Inflammatory macrophage (primary cell): ENCODE measurements around the gene PCCA.

Experiments
- DNase-seq, 2 donors: peaks; one replicate each; pipeline ENCODE4 v3.0.0-alpha.2; 2020 to 2022

The PCCA gene

GRCh38 chr13:100473501-100474044 lies 384.7 kb downstream of the PCCA start:
- DNase-seq, result no peak

- DNase-seq, result no peak
Observed at GRCh38 chr13:100476963-100477362, 388.1 kb downstream of the PCCA start.

DNA sequence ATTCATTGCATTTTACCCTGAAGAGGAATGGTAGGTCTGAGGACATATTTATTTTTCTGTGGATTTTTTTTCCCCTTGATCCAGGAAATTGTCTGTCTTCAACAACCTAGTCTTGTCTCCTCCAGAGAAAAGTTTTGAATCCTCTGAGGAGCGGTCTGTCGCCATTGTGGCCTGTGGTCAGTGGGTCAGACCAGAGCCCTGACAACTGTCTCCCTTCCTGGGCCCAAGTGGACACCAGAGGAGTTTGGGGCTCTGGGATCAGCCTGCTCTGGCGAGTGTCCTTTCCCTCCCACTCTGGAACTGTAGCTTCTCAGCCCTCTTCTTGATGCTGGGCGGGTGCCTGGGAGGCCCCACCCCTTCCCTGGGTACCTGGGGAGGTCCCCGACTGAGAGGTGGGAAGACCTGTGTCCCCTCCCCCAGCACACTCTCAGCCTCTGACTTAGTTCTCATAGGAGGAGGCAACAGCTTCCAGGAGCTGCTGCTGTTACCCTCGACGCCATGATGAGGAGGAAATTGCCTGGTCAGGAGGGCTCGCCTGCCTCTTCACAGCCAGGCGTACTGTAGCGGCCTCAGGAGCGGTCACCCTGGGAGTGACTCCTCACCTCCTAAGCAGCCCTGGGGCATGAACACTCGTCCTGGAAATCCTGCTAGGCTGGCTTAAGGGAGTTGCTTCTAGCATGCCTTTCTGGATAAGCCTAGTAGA lies 389.4 kb downstream of the PCCA start:
- DNase-seq, result no peak

GRCh38 chr13:100480676-100481075 lies 391.8 kb downstream of the PCCA start:
- no peak for DNase-seq

- no peak for DNase-seq
Observed at GRCh38 chr13:100483139-100483538, 394.2 kb downstream of the PCCA start.

- DNase-seq, result no peak
Observed at GRCh38 chr13:100483841-100484381, 395.0 kb downstream of the PCCA start.

DNA sequence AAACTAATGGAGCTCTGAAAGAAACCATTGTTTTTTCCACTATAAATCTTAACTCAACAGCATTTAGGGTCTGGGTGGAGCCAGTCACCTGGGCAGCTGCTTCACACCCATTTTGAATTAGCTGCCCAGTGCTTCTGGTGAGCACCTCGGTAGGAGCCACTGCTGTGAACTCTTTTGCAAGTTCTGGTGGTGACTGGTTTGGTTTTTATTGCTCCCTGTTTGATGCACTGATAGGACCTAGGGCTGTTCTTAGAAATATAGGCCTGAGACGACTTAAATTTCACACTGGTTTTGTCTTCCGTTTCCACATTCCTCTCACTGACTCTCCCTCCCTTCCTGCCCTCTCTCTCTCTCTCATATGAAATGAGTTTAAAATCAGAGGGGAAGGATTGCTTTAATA lies 395.8 kb downstream of the PCCA start:
- no peak for DNase-seq

- no peak for DNase-seq
Observed at GRCh38 chr13:100485265-100485664, 396.4 kb downstream of the PCCA start.

DNA sequence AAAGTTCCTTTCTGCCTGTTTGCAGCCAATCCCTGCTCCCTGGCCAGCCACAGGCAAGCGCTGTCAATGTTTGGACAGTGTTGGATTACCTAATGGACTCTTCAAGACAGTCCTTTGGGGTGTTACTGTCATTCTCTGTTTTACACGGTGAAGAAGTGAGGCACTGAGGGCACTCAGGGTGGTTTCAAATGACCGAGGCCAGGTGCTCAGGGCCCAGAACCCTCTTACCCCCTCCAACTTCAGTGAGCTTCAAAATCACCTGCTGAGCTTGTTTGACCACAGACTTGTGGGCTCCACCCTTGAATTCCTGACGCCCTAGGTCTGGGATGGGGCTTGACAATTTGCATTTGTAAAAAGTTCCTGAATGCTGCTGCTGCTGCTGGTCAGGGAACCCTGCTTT lies 401.8 kb downstream of the PCCA start:
- DNase-seq, result peak in 1 of 2 donors; percentile 11

DNA sequence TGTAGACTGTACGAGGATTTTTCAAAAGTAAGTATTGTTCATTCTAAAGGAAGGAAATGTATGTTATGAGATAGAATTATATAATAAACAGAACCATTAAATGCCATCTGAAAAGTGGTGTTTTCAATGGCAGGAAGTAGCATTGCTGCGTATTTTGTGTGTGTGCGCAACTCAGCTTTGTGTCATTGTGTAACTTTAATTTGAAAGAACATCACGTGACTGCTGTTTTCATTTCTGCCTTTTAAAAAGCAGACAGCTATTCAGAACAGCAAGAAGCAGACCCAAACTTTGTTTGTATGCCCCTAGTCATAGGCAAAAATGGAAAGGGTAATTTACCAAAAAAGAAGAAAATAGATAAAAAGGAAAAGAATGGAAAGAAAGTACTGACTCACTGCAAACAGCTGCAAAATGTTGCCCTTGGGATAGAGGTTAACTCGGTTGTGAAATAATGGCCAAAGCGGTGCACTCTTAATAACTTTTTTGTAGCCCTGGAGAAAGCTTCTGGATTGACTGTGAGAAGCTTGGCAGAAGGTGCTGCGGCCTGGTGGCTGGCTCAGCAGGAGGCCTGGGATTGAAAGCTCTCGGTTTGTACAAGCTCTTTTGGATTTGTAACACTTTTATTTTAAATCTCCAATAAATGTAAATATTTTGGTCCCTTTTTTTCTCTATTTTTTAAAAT lies 402.4 kb downstream of the PCCA start:
- peak; percentile 62 to 75 for DNase-seq

- DNase-seq, result peak; percentile 88 to 91
Observed at GRCh38 chr13:100493418-100493817, 404.5 kb downstream of the PCCA start.

DNA sequence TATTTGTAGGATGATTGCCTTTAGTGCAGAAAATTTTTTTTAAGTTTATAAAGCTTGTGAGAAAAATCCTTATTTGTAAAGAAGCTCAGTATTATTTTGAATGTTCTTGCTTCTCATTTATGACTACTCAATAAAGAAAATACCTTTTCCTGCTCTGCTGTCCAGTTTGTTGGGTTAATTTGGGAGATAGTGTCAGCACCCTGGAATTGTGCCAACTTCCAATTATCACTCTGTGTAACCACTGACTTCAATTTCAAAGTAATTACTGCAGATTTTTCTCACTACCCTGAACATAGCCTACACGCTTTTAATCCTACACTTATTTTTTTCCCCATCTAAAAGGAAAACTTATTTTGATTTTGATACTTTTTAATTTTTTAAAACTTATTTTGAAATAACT lies 406.6 kb downstream of the PCCA start:
- no peak for DNase-seq

DNA sequence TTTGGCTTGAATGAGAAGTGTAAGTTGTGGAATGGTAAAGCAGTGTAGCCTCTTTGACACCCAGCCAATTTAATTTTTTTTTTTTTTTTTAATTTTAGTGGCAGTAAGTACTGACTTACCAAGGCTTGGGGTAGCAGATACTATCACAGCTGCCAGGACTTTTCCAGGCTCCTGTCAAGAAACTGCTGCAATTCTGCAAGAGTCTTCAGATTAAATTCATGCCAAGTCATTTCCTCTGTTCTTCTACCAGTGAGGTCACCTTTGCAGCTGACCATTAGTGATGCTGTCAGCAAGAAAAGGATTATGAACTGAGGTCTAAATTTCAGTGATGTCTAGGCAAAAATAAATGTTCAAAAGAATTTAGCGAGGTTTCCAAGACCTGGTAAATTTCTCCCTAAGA lies 408.5 kb downstream of the PCCA start:
- peak; percentile 58 to 66 for DNase-seq

DNA sequence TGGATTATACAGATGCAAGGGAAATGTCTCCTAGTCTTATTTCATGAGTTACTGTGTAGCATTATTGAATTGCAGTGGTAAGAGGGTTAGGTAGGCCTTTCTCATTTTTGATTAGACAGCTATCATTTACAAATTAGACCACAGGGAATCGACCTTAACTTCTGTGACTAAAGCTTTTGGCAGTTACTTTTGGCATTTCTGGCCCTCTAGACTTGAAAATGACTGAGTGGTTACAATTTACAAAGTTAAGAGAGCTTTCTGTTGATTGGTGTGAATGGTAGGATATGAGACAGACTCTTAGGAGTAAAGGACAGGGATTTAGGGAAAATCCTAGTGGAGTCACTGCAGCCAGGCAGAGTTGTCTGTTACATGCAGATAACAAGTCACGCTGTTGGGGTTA lies 413.6 kb downstream of the PCCA start:
- DNase-seq, result no peak

- DNase-seq, result peak; percentile 9 to 41
Observed at GRCh38 chr13:100503622-100504021, 414.7 kb downstream of the PCCA start.

GRCh38 chr13:100506154-100506553 lies 417.3 kb downstream of the PCCA start:
- no peak for DNase-seq

- peak; percentile 38 for DNase-seq
Observed at GRCh38 chr13:100506600-100507422, 417.9 kb downstream of the PCCA start.

DNA sequence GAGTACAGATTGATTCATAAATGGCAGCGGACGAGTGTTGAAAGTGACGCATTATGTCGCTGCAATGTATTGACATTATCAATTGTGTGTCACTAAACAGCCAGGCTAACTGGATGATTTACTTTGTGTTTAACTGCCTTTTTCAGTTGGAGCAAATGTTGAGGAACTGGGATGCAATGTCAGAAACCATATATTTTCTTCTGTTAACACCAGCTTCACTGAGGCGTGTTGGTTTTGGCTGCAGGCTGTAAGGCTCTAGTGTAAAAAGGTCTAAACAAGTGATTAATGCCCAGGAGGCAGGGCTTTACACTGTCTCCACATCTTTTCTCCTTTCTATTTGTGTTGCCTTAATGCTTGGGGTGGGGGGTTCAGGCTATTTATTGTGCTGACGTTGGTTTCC lies 419.6 kb downstream of the PCCA start:
- DNase-seq, result no peak

DNA sequence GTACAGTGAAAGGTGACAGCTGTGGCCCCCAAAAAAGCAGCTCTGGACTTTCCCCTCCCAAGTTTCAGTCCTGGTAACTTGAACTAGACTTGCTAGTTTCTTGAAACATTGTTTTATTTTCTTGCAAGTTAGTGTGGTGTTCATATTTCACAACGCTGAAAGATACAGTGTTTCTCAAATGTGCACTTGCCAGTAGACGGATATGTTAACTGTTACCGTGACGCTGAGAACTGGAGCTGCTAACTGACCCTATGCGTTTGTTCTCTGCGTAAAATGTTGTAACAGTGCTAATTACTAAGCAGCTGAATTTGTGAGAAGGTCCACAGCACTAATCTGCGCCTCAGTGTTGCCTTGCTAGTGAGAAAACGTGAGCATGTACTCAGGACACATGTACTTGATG lies 420.1 kb downstream of the PCCA start:
- DNase-seq, result no peak

- no peak for DNase-seq
Observed at GRCh38 chr13:100510208-100510957, 421.5 kb downstream of the PCCA start.

GRCh38 chr13:100511466-100511865 lies 422.6 kb downstream of the PCCA start:
- DNase-seq, result peak; percentile 74 to 88

GRCh38 chr13:100512422-100512821 lies 423.5 kb downstream of the PCCA start:
- peak in 1 of 2 donors; percentile 25 for DNase-seq
